Measurements from ENCODE around the gene RNF144A. TPM values are rescaled to one million over a fixed set of nuclear protein-coding genes. Genes with fewer than 3 reads are reported as not detected.

Gene RNF144A
- total RNA-seq, 1 experiment from 2014 or later: 3.0 TPM

DNA sequence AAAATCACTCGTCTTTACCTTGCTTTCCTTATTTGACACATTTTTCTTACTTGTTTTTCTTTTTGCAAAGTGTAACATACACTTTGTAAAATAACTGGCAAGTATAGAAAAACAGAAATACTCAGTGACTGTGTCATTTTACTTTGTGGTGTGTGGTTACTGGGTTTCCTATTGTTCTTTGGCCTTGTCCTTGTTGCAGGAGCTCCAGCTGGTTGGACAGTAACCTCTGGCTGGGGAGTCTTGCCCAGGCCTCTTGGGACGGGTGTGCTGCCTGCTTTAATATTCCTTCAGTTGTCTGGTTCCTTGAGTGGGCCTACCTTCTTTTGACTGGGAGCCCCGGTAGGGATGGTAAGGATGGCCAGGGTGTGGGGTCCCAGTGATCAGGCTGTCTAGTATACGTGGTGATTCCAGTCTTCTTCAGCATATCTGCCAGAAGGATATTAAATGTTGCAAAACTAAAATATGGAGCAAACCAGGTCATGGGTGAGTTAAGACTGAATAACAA, 53.8 kb downstream of the RNF144A start:
- no peaks in the 10 kb centered on the region for H3K4me1 Mint-ChIP-seq (ENCODE audit: low read depth, unreplicated experiment)
- POLR2A ChIA-PET: no interaction called here
- DNase-seq: no peak

GRCh38 chr2:6971502-6971901, 54.3 kb downstream of the RNF144A start:
- H3K4me3 Mint-ChIP-seq (ENCODE audit: unreplicated experiment): no peak overlapping the region
- DNase-seq: no peak
- intact Hi-C loops (cut with micrococcal nuclease; ENCODE audit: unreplicated experiment): no loop called here
- Histone ChIP-seq H3K4me3 (ENCODE audit: low read depth, low read length) (no peak overlapping the region), H3K27me3 (replicated peaks; ENCODE audit: control insufficient read depth, insufficient read depth, low read length) (no peaks in the 10 kb centered on the region), H3K36me3 (ENCODE audit: control insufficient read depth, insufficient read depth, low read length) (no peaks in the 10 kb centered on the region), H3K9me3 (no peaks in the 10 kb centered on the region), H3K4me1 (no peaks in the 10 kb centered on the region)
- no peaks in the 10 kb centered on the region for H3K27me3 Mint-ChIP-seq (ENCODE audit: insufficient read depth, unreplicated experiment)
- H3K9me3 Mint-ChIP-seq (ENCODE audit: unreplicated experiment): no peaks in the 10 kb centered on the region
- H3K27ac Mint-ChIP-seq (ENCODE audit: unreplicated experiment): no peak overlapping the region
- H3K36me3 Mint-ChIP-seq (ENCODE audit: insufficient read depth, unreplicated experiment): no peaks in the 10 kb centered on the region
- no TSS peak for BruUV-seq (replicated peaks)
- POLR2A ChIA-PET: no interaction called here
- H3K4me1 Mint-ChIP-seq (ENCODE audit: low read depth, unreplicated experiment): no peaks in the 10 kb centered on the region
- no peak for TF ChIP-seq CTCF (IDR thresholded peaks at IDR 0.05; ENCODE audit: insufficient read depth in 1 of 2, low read depth in 1 of 2, low read length in 1 of 2, severe bottlenecking in 1 of 2, unreplicated experiment in 1 of 2)
- CTCF ChIA-PET: no interaction called here

More for the DNA sequence above, 53.8 kb downstream of the RNF144A start:
- no TSS peak for BruUV-seq (replicated peaks)
- H3K4me3 Mint-ChIP-seq (ENCODE audit: unreplicated experiment): no peak overlapping the region
- no peak overlapping the region for H3K27ac Mint-ChIP-seq (ENCODE audit: unreplicated experiment)
- Histone ChIP-seq H3K9me3 (no peaks in the 10 kb centered on the region), H3K4me3 (ENCODE audit: low read depth, low read length) (no peak overlapping the region), H3K4me1 (no peaks in the 10 kb centered on the region), H3K36me3 (ENCODE audit: control insufficient read depth, insufficient read depth, low read length) (no peaks in the 10 kb centered on the region), H3K27me3 (replicated peaks; ENCODE audit: control insufficient read depth, insufficient read depth, low read length) (no peaks in the 10 kb centered on the region)
- CTCF ChIA-PET: no interaction called here
- no peaks in the 10 kb centered on the region for H3K36me3 Mint-ChIP-seq (ENCODE audit: insufficient read depth, unreplicated experiment)
- no peak for TF ChIP-seq CTCF (IDR thresholded peaks at IDR 0.05; ENCODE audit: insufficient read depth in 1 of 2, low read depth in 1 of 2, low read length in 1 of 2, severe bottlenecking in 1 of 2, unreplicated experiment in 1 of 2)
- H3K27me3 Mint-ChIP-seq (ENCODE audit: insufficient read depth, unreplicated experiment): no peaks in the 10 kb centered on the region
- intact Hi-C loops (cut with micrococcal nuclease; ENCODE audit: unreplicated experiment): no loop called here
- H3K9me3 Mint-ChIP-seq (ENCODE audit: unreplicated experiment): no peaks in the 10 kb centered on the region

DNA sequence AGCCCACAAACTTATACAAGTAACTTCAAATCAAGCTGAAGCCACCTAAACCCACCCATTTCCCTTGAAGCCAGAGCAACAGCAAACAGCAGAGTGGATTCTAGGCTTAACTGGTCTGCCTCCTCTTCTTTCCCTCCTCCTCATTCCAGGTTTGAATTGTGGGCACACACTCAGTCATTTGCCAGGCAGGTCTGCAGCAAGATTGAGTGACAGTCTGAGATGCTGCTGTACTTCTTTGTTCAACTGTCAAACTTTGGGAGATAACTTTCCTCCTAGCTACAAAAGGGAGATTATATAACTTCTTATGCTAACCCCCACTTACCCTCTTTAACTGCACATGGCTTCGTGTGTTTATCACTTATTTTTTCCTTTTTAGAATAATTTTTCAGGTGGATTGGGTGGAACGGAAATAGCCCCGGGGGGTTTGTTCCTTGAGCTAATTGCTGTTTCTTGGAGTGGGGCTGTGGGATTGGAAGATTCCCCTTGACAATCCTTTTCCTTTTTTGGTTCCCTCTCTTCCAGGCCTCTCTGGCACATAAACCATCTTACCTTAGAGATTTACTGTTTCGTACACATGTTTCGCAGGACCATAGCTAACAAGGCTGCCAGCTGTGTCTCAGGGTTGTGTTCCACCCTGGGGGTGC, 55.0 kb downstream of the RNF144A start:
- ChIA-PET CTCF (no interaction called here), POLR2A (no interaction called here)
- Mint-ChIP-seq H3K36me3 (ENCODE audit: insufficient read depth, unreplicated experiment) (no peaks in the 10 kb centered on the region), H3K4me3 (ENCODE audit: unreplicated experiment) (no peak overlapping the region), H3K27ac (ENCODE audit: unreplicated experiment) (no peak overlapping the region), H3K27me3 (ENCODE audit: insufficient read depth, unreplicated experiment) (no peaks in the 10 kb centered on the region), H3K9me3 (ENCODE audit: unreplicated experiment) (no peaks in the 10 kb centered on the region), H3K4me1 (ENCODE audit: low read depth, unreplicated experiment) (no peaks in the 10 kb centered on the region)
- TF ChIP-seq CTCF (IDR thresholded peaks at IDR 0.05; ENCODE audit: insufficient read depth in 1 of 2, low read depth in 1 of 2, low read length in 1 of 2, severe bottlenecking in 1 of 2, unreplicated experiment in 1 of 2): no peak
- Histone ChIP-seq H3K27me3 (replicated peaks; ENCODE audit: control insufficient read depth, insufficient read depth, low read length) (no peaks in the 10 kb centered on the region), H3K4me1 (no peaks in the 10 kb centered on the region), H3K4me3 (ENCODE audit: low read depth, low read length) (no peak overlapping the region), H3K9me3 (no peaks in the 10 kb centered on the region), H3K36me3 (ENCODE audit: control insufficient read depth, insufficient read depth, low read length) (no peaks in the 10 kb centered on the region)
- BruUV-seq (replicated peaks): no TSS peak
- intact Hi-C loops (cut with micrococcal nuclease; ENCODE audit: unreplicated experiment): no loop called here
- DNase-seq: no peak
